GM18909 (cell line): ENCODE measurements around the gene RAG2.
"Not testable (repeated sequence)": the region's sequence is repeated elsewhere in the genome, so short reads cannot be mapped to it uniquely, and the experiment has no call there.

Experiments used
- ATAC-seq: cut with Tn5 transposase; IDR thresholded peaks from one replicate; pipeline ENCODE4 v1.9.1; 2021; ENCODE audit warnings: mild to moderate bottlenecking; ENCODE audit not compliant: unreplicated experiment, poor library complexity

Gene RAG2

GRCh38 chr11:36558571-36559413 lies 39.2 kb downstream of the RAG2 start:
- peak; percentile 88 for ATAC-seq

- ATAC-seq = no peak
These were observed 40.0 kb downstream of the RAG2 start for GRCh38 chr11:36557991-36558390.

GRCh38 chr11:36557390-36557789 lies 40.6 kb downstream of the RAG2 start:
- ATAC-seq = not testable (repeated sequence)

DNA sequence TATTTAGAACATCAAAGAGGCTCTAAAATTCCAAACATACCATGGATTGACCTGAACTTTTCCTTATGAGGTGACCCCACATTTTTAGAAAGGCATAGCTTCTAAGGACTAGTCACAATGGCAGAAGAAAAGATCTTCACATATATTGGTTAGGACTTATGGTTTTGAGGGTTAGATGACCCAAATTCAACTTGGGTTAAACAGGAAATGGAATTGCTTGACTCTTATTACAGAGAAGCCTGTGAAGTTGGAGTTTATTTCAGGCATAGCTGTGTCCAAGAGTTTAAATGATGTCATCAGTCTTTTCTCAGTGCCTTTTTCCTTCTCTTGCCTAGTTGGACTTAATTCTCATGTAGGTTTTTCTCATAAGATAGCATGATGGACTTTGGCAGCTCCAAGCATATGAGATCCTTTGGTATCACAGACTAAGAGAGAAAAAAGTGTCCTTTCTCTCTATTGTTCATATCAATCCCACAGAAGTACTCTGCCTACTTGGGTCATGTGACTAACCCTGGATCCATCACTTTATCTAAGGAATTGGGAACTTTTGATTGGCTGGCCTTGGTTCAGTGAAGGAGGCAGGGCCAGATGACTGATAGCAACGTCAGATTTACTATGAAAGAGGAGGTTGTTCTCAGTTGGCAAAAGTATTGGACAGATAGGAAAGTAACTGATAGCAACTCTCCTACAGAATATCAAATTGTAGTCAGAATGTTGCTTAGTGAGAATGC lies 47.5 kb downstream of the RAG2 start:
- ATAC-seq = no peak
